Lung (tissue), 12 donors: ENCODE measurements around the gene SLC5A1. TPM values are rescaled to one million over a fixed set of nuclear protein-coding genes. Genes with fewer than 3 reads are reported as not detected.

Source experiments
- ATAC-seq: fragments of 200-7000 bp; cut with Tn5 transposase; one replicate; pipeline ENCODE4 v1.9.1; 2020; ENCODE audit warnings: moderate number of reproducible peaks; ENCODE audit not compliant: insufficient read depth, low FRiP score
- DNase-seq, 3 donors: peaks; one replicate each; pipeline ENCODE4 v3.0.0-alpha.2; 2013 to 2017
- H3K27ac ChIP-seq, 2 donors: one replicate each; pipeline ENCODE4 v1.5.1; 2013; ENCODE audit warnings: mild to moderate bottlenecking in 2 of 2, moderate library complexity in 2 of 2, control low read depth in 1 of 2, inconsistent platforms in 1 of 2, low read depth in 1 of 2, low read length in 1 of 2
- H3K27me3 ChIP-seq, 3 donors: one replicate each; pipeline ENCODE4 v1.5.1; 2013; ENCODE audit warnings: low read length in 2 of 3; ENCODE audit not compliant: control insufficient read depth in 3 of 3, insufficient read depth in 3 of 3
- H3K36me3 ChIP-seq, 4 donors: one replicate each; pipeline ENCODE4 v1.5.1; 2013; ENCODE audit warnings: low read length in 4 of 4, mild to moderate bottlenecking in 1 of 4, moderate library complexity in 1 of 4; ENCODE audit not compliant: control insufficient read depth in 4 of 4, insufficient read depth in 4 of 4
- H3K4me1 ChIP-seq, 5 donors: one replicate each; pipeline ENCODE4 v1.5.1; 2013; ENCODE audit warnings: low read length in 5 of 5, mild to moderate bottlenecking in 2 of 5, moderate library complexity in 1 of 5; ENCODE audit not compliant: control insufficient read depth in 5 of 5, insufficient read depth in 5 of 5
- H3K4me3 ChIP-seq: one replicate; pipeline ENCODE4 v1.5.1; 2013; ENCODE audit warnings: mild to moderate bottlenecking, control low read depth, moderate library complexity
- H3K9ac ChIP-seq, 2 donors: one replicate each; pipeline ENCODE4 v1.5.1; 2013; ENCODE audit warnings: low read length in 2 of 2, control low read depth in 1 of 2; ENCODE audit not compliant: insufficient read depth in 1 of 2
- H3K9me3 ChIP-seq, 4 donors: one replicate each; pipeline ENCODE4 v1.5.1; 2013; ENCODE audit warnings: low read length in 3 of 4, mild to moderate bottlenecking in 1 of 4, moderate library complexity in 1 of 4; ENCODE audit not compliant: control insufficient read depth in 4 of 4, insufficient read depth in 3 of 4
- CTCF ChIP-seq: IDR thresholded peaks from 2 replicates; pipeline ENCODE4 v1.5.1; 2012; ENCODE audit warnings: mild to moderate bottlenecking; ENCODE audit errors: control extremely low read depth, extremely low read depth
- WGBS, 2 donors: extraction: QIAGEN DNeasy Blood & Tissue Kit; methylation state at CpG; one replicate each; pipeline ENCODE4 v1.1.7; 2013; 5-methylcytosine and 5-hydroxymethylcytosine counted together
- polyA plus RNA-seq, 2 donors: library from polyadenylated mRNA; stranded (reverse); fragments of 200-250 nt; gene quantifications; one replicate each; pipeline ENCODE4 v1.2.1, GENCODE V29; 2013
- total RNA-seq, 2 donors: library from RNA; depleted of rRNA in 1 of 2; stranded (reverse); fragments of >200 nt in 1 of 2; gene quantifications; one replicate each; pipeline ENCODE4 v1.2.1, GENCODE V29; 2014 to 2021
- donor health status: control.
- donor health status: control.
- donor health status: Bipolar disorder and iron deficiency.
- donor health status: healthy.
- donor health status: DM: yes; HTN: yes; CAD: no.

Gene SLC5A1
- total and polyA plus RNA-seq, 4 donors = 0.35 to 3.5 (median 1.1) TPM

- ATAC-seq (no peak), DNase-seq (no peak)
- Histone ChIP-seq H3K9ac (no peak overlapping the region), H3K4me3 (no peak overlapping the region), H3K9me3 (peaks cover 0 to 20% (median 8%) of the 10 kb centered on the region in 4 donors), H3K36me3 (no peaks in the 10 kb centered on the region), H3K27me3 (no peaks in the 10 kb centered on the region), H3K27ac (no peak overlapping the region), H3K4me1 (no peaks in the 10 kb centered on the region)
- 85 to 86% methylated on average over 5 of the region's 5 CpGs for WGBS, 2 donors
- TF ChIP-seq CTCF = no peak
These were observed 27.0 kb upstream of the SLC5A1 start for GRCh38 chr22:32016081-32016480.

GRCh38 chr22:32018056-32018455 is 25.0 kb upstream of the SLC5A1 start:
- Histone ChIP-seq H3K36me3 (no peaks in the 10 kb centered on the region), H3K27ac (no peak overlapping the region), H3K9me3 (peaks cover 0 to 12% (median 6%) of the 10 kb centered on the region in 4 donors), H3K27me3 (no peaks in the 10 kb centered on the region), H3K4me1 (no peaks in the 10 kb centered on the region), H3K4me3 (no peak overlapping the region), H3K9ac (no peak overlapping the region)
- DNase-seq = no peak
- no peak for TF ChIP-seq CTCF
- 67 to 68% methylated on average over 2 of the region's 2 CpGs for WGBS, 2 donors
- no peak for ATAC-seq

GRCh38 chr22:32020117-32020516 is 22.9 kb upstream of the SLC5A1 start:
- Histone ChIP-seq H3K36me3 (no peaks in the 10 kb centered on the region), H3K9ac (no peak overlapping the region), H3K27me3 (no peaks in the 10 kb centered on the region), H3K9me3 (peaks cover 0 to 4% (median 2%) of the 10 kb centered on the region in 4 donors), H3K27ac (no peak overlapping the region), H3K4me1 (no peaks in the 10 kb centered on the region), H3K4me3 (no peak overlapping the region)
- no peak for TF ChIP-seq CTCF
- DNase-seq (no peak), ATAC-seq (no peak)

GRCh38 chr22:32021716-32022115 is 21.3 kb upstream of the SLC5A1 start:
- TF ChIP-seq CTCF = no peak
- H3K9me3 ChIP-seq = peaks cover 0 to 4% (median 2%) of the 10 kb centered on the region in 4 donors
- DNase-seq (no peak), ATAC-seq (no peak)
- no peaks in the 10 kb centered on the region for H3K27me3 ChIP-seq
- no peak overlapping the region for H3K9ac ChIP-seq
- no peaks in the 10 kb centered on the region for H3K4me1 ChIP-seq
- no peaks in the 10 kb centered on the region for H3K36me3 ChIP-seq
- H3K4me3 ChIP-seq = no peak overlapping the region
- WGBS, 2 donors = 72 to 85% methylated on average over 3 of the region's 3 CpGs
- no peak overlapping the region for H3K27ac ChIP-seq
